Endodermal cell (in vitro differentiated cells): ENCODE results near the gene NINJ1. TPM values are rescaled to one million over a fixed set of nuclear protein-coding genes. Genes with fewer than 3 reads are reported as not detected.

Source experiments
- DNase-seq: peaks from one replicate; pipeline ENCODE4 v3.0.0-alpha.2; 2017
- H3K27ac ChIP-seq: 2 replicates; pipeline ENCODE4 v1.5.1; 2013; ENCODE audit warnings: mild to moderate bottlenecking, low read depth, low read length, moderate library complexity
- H3K27me3 ChIP-seq: 2 replicates; pipeline ENCODE4 v1.6.1; 2013; ENCODE audit warnings: mild to moderate bottlenecking, low read length, moderate library complexity; ENCODE audit not compliant: insufficient read depth, control insufficient read depth, poor library complexity, severe bottlenecking
- H3K36me3 ChIP-seq: 2 replicates; pipeline ENCODE4 v1.7.0; 2013; ENCODE audit warnings: mild to moderate bottlenecking, low read length, moderate library complexity; ENCODE audit not compliant: control insufficient read depth, insufficient read depth
- H3K4me1 ChIP-seq: one replicate; pipeline ENCODE4 v1.7.0; 2013; ENCODE audit warnings: low read length; ENCODE audit not compliant: control insufficient read depth, insufficient read depth
- H3K4me3 ChIP-seq: 2 replicates; pipeline ENCODE4 v1.5.1; 2013; ENCODE audit warnings: mild to moderate bottlenecking, low read length, moderate library complexity
- H3K9ac ChIP-seq: 2 replicates; pipeline ENCODE4 v1.6.1; 2013; ENCODE audit warnings: mild to moderate bottlenecking, low read length, moderate library complexity; ENCODE audit not compliant: poor library complexity, severe bottlenecking; ENCODE audit errors: extremely low read depth
- H3K9me3 ChIP-seq: 2 replicates; pipeline ENCODE4 v1.6.1; 2013; ENCODE audit warnings: mild to moderate bottlenecking, low read length, moderate library complexity; ENCODE audit not compliant: control insufficient read depth
- H3K27ac Mint-ChIP-seq: 2 replicates; pipeline ENCODE4 v1.8.0; 2020; ENCODE audit warnings: mixed read lengths
- H3K27me3 Mint-ChIP-seq: 2 replicates; pipeline ENCODE4 v1.8.0; 2021; ENCODE audit warnings: mild to moderate bottlenecking, mixed read lengths; ENCODE audit not compliant: insufficient read depth
- H3K36me3 Mint-ChIP-seq: 2 replicates; pipeline ENCODE4 v1.8.0; 2020; ENCODE audit warnings: low read depth, mixed read lengths
- H3K4me1 Mint-ChIP-seq: 2 replicates; pipeline ENCODE4 v1.8.0; 2020; ENCODE audit warnings: mixed read lengths
- H3K4me3 Mint-ChIP-seq: 2 replicates; pipeline ENCODE4 v1.8.0; 2020; ENCODE audit warnings: mild to moderate bottlenecking, moderate library complexity, mixed read lengths
- H3K9me3 Mint-ChIP-seq: 2 replicates; pipeline ENCODE4 v1.8.0; 2020; ENCODE audit warnings: mild to moderate bottlenecking, mixed read lengths
- WGBS, 2 experiments: methylation state at CpG; one replicate each; pipeline versions ENCODE4 v1.1.5 to v1.1.7; 2013; ENCODE audit warnings: missing lambda C conversion rate in 2 of 2, mixed read lengths in 1 of 2; ENCODE audit not compliant: insufficient coverage in 1 of 2, insufficient read length in 1 of 2; 5-methylcytosine and 5-hydroxymethylcytosine counted together
- total RNA-seq, 2 donors: library from RNA; stranded (reverse); fragmentation: NEBNext Ultra II Directional in 1 of 2; extraction: Animal tissue kit (Norgen Biotek cat#: 25700) in 1 of 2; gene quantifications; 2 replicates in 1 of 2; 3 replicates in 1 of 2; pipeline ENCODE4 v1.2.1, GENCODE V29; 2021
- TF ChIP-seq, protein P1 (sequence below): fragments of 200-600 bp; sonication (generic); conservative IDR thresholded peaks from 2 replicates; pipeline ENCODE4 v1.5.0; 2021; ENCODE audit warnings: antibody characterized with exemption, mild to moderate bottlenecking

Gene NINJ1
- total RNA-seq, 2 donors from 2014 or later: 24.2 to 32.0 TPM

DNA sequence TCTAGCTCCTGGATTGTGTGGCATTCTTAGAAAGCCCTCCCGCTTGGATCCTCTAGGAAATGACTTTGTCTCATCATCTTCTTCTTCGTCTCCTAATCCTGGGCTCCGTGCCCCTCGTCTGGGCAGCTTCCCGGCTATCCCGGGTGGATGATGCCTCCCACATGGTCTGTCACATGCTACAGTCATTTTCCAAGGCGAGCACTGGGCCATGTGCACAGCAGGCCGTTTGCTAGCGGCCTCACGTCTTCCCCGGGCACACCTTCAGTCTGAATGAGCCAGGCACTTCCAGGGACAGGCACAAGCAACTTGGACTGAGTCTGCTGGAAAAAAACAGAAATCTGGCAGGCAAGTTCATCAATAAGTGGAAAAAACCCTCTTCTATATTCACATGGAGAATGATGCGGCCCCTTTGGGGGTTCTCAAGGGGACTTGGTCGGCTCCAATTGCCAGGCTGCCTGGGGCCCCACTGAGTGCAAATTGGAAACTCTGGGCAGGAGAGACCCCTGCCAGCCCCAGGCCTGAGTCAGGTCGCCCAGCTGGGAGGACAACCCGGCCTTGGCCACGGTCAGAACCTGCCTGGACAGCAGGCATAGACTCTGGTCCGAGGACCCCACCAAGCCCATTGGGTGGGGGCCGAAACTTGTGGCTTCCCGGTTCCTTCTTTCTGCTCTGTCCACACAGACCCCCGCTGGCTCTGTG is 38.8 kb upstream of the NINJ1 start:
- TF ChIP-seq, protein P1, sequence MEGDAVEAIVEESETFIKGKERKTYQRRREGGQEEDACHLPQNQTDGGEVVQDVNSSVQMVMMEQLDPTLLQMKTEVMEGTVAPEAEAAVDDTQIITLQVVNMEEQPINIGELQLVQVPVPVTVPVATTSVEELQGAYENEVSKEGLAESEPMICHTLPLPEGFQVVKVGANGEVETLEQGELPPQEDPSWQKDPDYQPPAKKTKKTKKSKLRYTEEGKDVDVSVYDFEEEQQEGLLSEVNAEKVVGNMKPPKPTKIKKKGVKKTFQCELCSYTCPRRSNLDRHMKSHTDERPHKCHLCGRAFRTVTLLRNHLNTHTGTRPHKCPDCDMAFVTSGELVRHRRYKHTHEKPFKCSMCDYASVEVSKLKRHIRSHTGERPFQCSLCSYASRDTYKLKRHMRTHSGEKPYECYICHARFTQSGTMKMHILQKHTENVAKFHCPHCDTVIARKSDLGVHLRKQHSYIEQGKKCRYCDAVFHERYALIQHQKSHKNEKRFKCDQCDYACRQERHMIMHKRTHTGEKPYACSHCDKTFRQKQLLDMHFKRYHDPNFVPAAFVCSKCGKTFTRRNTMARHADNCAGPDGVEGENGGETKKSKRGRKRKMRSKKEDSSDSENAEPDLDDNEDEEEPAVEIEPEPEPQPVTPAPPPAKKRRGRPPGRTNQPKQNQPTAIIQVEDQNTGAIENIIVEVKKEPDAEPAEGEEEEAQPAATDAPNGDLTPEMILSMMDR: no peak
- no peak for DNase-seq
- H3K9me3 Mint-ChIP-seq: no peaks in the 10 kb centered on the region
- no peaks in the 10 kb centered on the region for H3K27me3 Mint-ChIP-seq
- no peak overlapping the region for H3K9ac ChIP-seq
- H3K36me3 ChIP-seq: no peaks in the 10 kb centered on the region
- H3K9me3 ChIP-seq: no peaks in the 10 kb centered on the region
- no peak overlapping the region for H3K27ac ChIP-seq
- no peak overlapping the region for H3K4me3 Mint-ChIP-seq
- no peak overlapping the region for H3K27ac Mint-ChIP-seq
- H3K4me1 Mint-ChIP-seq: peaks cover 8% of the 10 kb centered on the region
- no peaks in the 10 kb centered on the region for H3K27me3 ChIP-seq
- no peaks in the 10 kb centered on the region for H3K36me3 Mint-ChIP-seq
- no peaks in the 10 kb centered on the region for H3K4me1 ChIP-seq
- H3K4me3 ChIP-seq: no peak overlapping the region
- 89 to 92% methylated on average over 20 of the region's 20 CpGs for WGBS, 2 experiments

DNA sequence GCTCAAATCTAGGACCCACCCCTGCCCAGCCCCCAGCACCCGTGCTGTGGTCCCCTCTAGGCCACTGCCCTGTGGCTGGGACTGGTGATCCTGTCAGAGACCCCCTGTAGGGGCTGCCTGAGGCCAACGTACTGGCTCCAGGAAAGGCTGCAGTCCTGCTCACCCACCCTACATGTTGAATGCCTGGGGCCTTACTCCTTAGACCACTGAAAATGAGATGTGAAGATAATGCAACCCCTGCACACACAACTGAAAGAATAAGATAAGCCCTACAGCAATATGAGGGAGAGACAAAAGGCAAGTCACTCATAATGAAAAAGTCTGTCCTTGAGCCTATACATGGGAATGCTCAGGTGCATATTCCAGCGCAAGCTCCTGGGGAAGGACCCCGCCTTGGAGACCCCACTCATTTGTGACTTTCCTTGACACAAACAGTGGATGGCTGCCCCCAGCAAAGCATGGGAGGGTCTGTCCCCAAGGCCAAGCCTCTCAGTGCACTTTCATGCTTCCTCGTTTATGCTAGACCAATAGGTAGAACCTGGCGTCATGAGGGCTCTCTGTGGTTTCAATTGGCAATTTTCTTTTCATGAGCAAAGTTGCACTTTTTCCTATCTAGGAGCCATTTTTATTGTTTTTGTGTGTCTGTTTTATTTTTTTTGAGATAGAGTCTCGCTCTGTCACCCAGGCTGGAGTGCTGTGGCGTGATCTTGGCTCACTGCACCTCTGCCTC is 37.4 kb upstream of the NINJ1 start:
- Histone ChIP-seq H3K27me3 (no peaks in the 10 kb centered on the region), H3K27ac (no peak overlapping the region), H3K9me3 (no peaks in the 10 kb centered on the region), H3K9ac (no peak overlapping the region), H3K36me3 (no peaks in the 10 kb centered on the region), H3K4me3 (no peak overlapping the region), H3K4me1 (no peaks in the 10 kb centered on the region)
- 93 to 96% methylated on average over 6 to 8 of the region's 8 CpGs for WGBS, 2 experiments
- no peak overlapping the region for H3K4me3 Mint-ChIP-seq
- no peaks in the 10 kb centered on the region for H3K9me3 Mint-ChIP-seq
- DNase-seq: no peak
- no peaks in the 10 kb centered on the region for H3K27me3 Mint-ChIP-seq
- TF ChIP-seq, protein P1: no peak
- peaks cover 8% of the 10 kb centered on the region for H3K4me1 Mint-ChIP-seq
- H3K27ac Mint-ChIP-seq: no peak overlapping the region
- H3K36me3 Mint-ChIP-seq: no peaks in the 10 kb centered on the region

DNA sequence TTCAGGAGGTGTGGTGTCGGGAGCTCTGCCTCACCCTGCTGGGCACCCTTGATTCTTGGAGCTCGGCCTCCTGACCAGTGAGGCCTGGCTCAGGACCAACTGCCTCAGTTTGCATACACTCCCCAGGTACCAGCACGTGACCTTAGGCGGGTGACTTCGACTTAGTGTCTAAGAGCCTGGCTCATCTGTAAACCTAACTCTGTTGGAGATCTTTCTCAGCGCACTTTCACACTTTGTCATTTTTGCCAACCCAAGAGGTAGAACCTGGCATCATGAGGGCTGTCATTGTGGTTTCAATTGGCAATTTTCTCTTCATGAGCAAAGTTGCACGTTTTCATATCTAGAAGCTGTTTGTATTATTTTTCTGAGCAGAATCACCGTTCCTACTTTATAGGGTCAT is 36.5 kb upstream of the NINJ1 start:
- Histone ChIP-seq H3K27ac (no peak overlapping the region), H3K9me3 (no peaks in the 10 kb centered on the region), H3K4me3 (no peak overlapping the region), H3K36me3 (no peaks in the 10 kb centered on the region), H3K4me1 (no peaks in the 10 kb centered on the region), H3K9ac (no peak overlapping the region), H3K27me3 (no peaks in the 10 kb centered on the region)
- Mint-ChIP-seq H3K36me3 (no peaks in the 10 kb centered on the region), H3K27me3 (no peaks in the 10 kb centered on the region), H3K4me1 (peaks cover 8% of the 10 kb centered on the region), H3K4me3 (no peak overlapping the region), H3K9me3 (no peaks in the 10 kb centered on the region), H3K27ac (no peak overlapping the region)
- DNase-seq: no peak
- TF ChIP-seq, protein P1: no peak
- 94% methylated on average over 7 to 8 of the region's 8 CpGs for WGBS, 2 experiments
